ENCODE measurements around the gene PCDH9. TPM values are rescaled to one million over a fixed set of nuclear protein-coding genes. Genes with fewer than 3 reads are reported as not detected.

The PCDH9 gene
- total RNA-seq, 2 donors from 2014 or later, result 0.95 to 1.8 TPM

GRCh38 chr13:66681403-66681802, 548.7 kb downstream of the PCDH9 start:
- Mint-ChIP-seq H3K27ac (no peak overlapping the region), H3K4me1 (no peaks in the 10 kb centered on the region), H3K36me3 (ENCODE audit: low read depth) (peaks cover 2% of the 10 kb centered on the region), H3K4me3 (no peak overlapping the region), H3K27me3 (ENCODE audit: insufficient read depth) (no peaks in the 10 kb centered on the region), H3K9me3 (peaks cover 21% of the 10 kb centered on the region)
- H3K27ac ChIP-seq (ENCODE audit: low read depth, low read length), result no peak overlapping the region
- H3K27me3 ChIP-seq (ENCODE audit: control insufficient read depth, insufficient read depth, low read length, poor library complexity, severe bottlenecking), result no peaks in the 10 kb centered on the region
- H3K4me3 ChIP-seq (ENCODE audit: low read length), result no peak overlapping the region
- H3K4me1 ChIP-seq (ENCODE audit: control insufficient read depth, insufficient read depth, low read length), result no peaks in the 10 kb centered on the region
- WGBS, 2 experiments (ENCODE audit: insufficient coverage in 1 of 2, insufficient read length in 1 of 2), result 92 to 100% methylated on average over 1 of the region's 1 CpG
- H3K9ac ChIP-seq (ENCODE audit: extremely low read depth, low read length, poor library complexity, severe bottlenecking), result no peak overlapping the region
- no peaks in the 10 kb centered on the region for H3K36me3 ChIP-seq (ENCODE audit: control insufficient read depth, insufficient read depth, low read length)
- DNase-seq, result no peak
- H3K9me3 ChIP-seq (ENCODE audit: control insufficient read depth, low read length), result peaks cover 23% of the 10 kb centered on the region
- no peak for TF ChIP-seq CTCF (conservative IDR thresholded peaks at IDR 0.05)

GRCh38 chr13:66680031-66680430, 550.1 kb downstream of the PCDH9 start:
- peaks cover 12% of the 10 kb centered on the region for H3K9me3 ChIP-seq (ENCODE audit: control insufficient read depth, low read length)
- no peaks in the 10 kb centered on the region for H3K36me3 ChIP-seq (ENCODE audit: control insufficient read depth, insufficient read depth, low read length)
- no peaks in the 10 kb centered on the region for H3K27me3 ChIP-seq (ENCODE audit: control insufficient read depth, insufficient read depth, low read length, poor library complexity, severe bottlenecking)
- no peak for DNase-seq
- Mint-ChIP-seq H3K36me3 (ENCODE audit: low read depth) (peaks cover 2% of the 10 kb centered on the region), H3K4me1 (no peaks in the 10 kb centered on the region), H3K9me3 (peaks cover 8% of the 10 kb centered on the region), H3K27ac (no peak overlapping the region), H3K4me3 (no peak overlapping the region), H3K27me3 (ENCODE audit: insufficient read depth) (no peaks in the 10 kb centered on the region)
- no peak overlapping the region for H3K27ac ChIP-seq (ENCODE audit: low read depth, low read length)
- no peak for TF ChIP-seq CTCF (conservative IDR thresholded peaks at IDR 0.05)
- H3K9ac ChIP-seq (ENCODE audit: extremely low read depth, low read length, poor library complexity, severe bottlenecking), result no peak overlapping the region
- H3K4me3 ChIP-seq (ENCODE audit: low read length), result no peak overlapping the region
- 88 to 100% methylated on average over 1 of the region's 1 CpG for WGBS, 2 experiments (ENCODE audit: insufficient coverage in 1 of 2, insufficient read length in 1 of 2)
- H3K4me1 ChIP-seq (ENCODE audit: control insufficient read depth, insufficient read depth, low read length), result no peaks in the 10 kb centered on the region

GRCh38 chr13:66675620-66676019, 554.5 kb downstream of the PCDH9 start:
- H3K4me1 ChIP-seq (ENCODE audit: control insufficient read depth, insufficient read depth, low read length), result no peaks in the 10 kb centered on the region
- DNase-seq, result no peak
- Mint-ChIP-seq H3K4me3 (no peak overlapping the region), H3K27ac (no peak overlapping the region), H3K36me3 (ENCODE audit: low read depth) (no peaks in the 10 kb centered on the region), H3K27me3 (ENCODE audit: insufficient read depth) (no peaks in the 10 kb centered on the region), H3K4me1 (no peaks in the 10 kb centered on the region), H3K9me3 (no peaks in the 10 kb centered on the region)
- no peak overlapping the region for H3K4me3 ChIP-seq (ENCODE audit: low read length)
- no peak for TF ChIP-seq CTCF (conservative IDR thresholded peaks at IDR 0.05)
- no peak overlapping the region for H3K9ac ChIP-seq (ENCODE audit: extremely low read depth, low read length, poor library complexity, severe bottlenecking)
- H3K27me3 ChIP-seq (ENCODE audit: control insufficient read depth, insufficient read depth, low read length, poor library complexity, severe bottlenecking), result no peaks in the 10 kb centered on the region
- H3K9me3 ChIP-seq (ENCODE audit: control insufficient read depth, low read length), result no peaks in the 10 kb centered on the region
- H3K27ac ChIP-seq (ENCODE audit: low read depth, low read length), result no peak overlapping the region
- H3K36me3 ChIP-seq (ENCODE audit: control insufficient read depth, insufficient read depth, low read length), result no peaks in the 10 kb centered on the region
- 93 to 100% methylated on average over 4 of the region's 4 CpGs for WGBS, 2 experiments (ENCODE audit: insufficient coverage in 1 of 2, insufficient read length in 1 of 2)
